Caco-2 (cell line): ENCODE measurements around the gene CATSPERZ. TPM values are rescaled to one million over a fixed set of nuclear protein-coding genes. Genes with fewer than 3 reads are reported as not detected.

ENCODE experiments used
- BruUV-seq: library from RNA; stranded (reverse); fragments of 400-500 nt; replicated peaks from 2 replicates; lab custom pipeline; 2021; lab: Mats Ljungman, UMichigan
- CTCF ChIA-PET: fragments of 300-600 bp; sonication (Branson Sonifier 250); formaldehyde crosslinking; loops from one replicate; lab custom pipeline; 2022; ENCODE audit warnings: antibody characterized with exemption; lab: Charles Lee
- POLR2A ChIA-PET: fragments of 300-600 bp; sonication (Branson Sonifier 250); formaldehyde crosslinking; loops from one replicate; lab custom pipeline; 2022; ENCODE audit warnings: antibody characterized with exemption; lab: Charles Lee
- DNase-seq, 2 experiments: peaks; one replicate each; pipeline versions ENCODE4 v3.0.0 to v3.0.0-alpha.2; 2020 to 2022
- H3K27me3 ChIP-seq: replicated peaks from 2 replicates; pipeline ENCODE4 v1.6.0; 2011; ENCODE audit warnings: low read length; ENCODE audit not compliant: control insufficient read depth, insufficient read depth
- H3K36me3 ChIP-seq: 2 replicates; pipeline ENCODE4 v1.5.1; 2011; ENCODE audit warnings: low read length; ENCODE audit not compliant: control insufficient read depth, insufficient read depth
- H3K4me1 ChIP-seq: fragments of 250-450 bp; sonication (Bioruptor Pico); 2 replicates; pipeline ENCODE4 v1.5.1; 2020; ENCODE audit warnings: mild to moderate bottlenecking
- H3K4me3 ChIP-seq: 2 replicates; pipeline ENCODE4 v1.5.1; 2011; ENCODE audit warnings: low read depth, mild to moderate bottlenecking, control low read depth, low read length
- H3K9me3 ChIP-seq: fragments of 250-450 bp; sonication (Bioruptor Pico); 2 replicates; pipeline ENCODE4 v1.5.1; 2020; ENCODE audit warnings: mild to moderate bottlenecking, moderate library complexity
- H3K27ac Mint-ChIP-seq: one replicate; pipeline ENCODE4 v1.8.0; 2022; ENCODE audit warnings: mixed read lengths; ENCODE audit not compliant: unreplicated experiment
- H3K27me3 Mint-ChIP-seq: one replicate; pipeline ENCODE4 v1.8.0; 2022; ENCODE audit warnings: mixed read lengths; ENCODE audit not compliant: insufficient read depth, unreplicated experiment
- H3K36me3 Mint-ChIP-seq: one replicate; pipeline ENCODE4 v1.8.0; 2022; ENCODE audit warnings: mild to moderate bottlenecking, mixed read lengths; ENCODE audit not compliant: insufficient read depth, unreplicated experiment
- H3K4me1 Mint-ChIP-seq: one replicate; pipeline ENCODE4 v1.8.0; 2022; ENCODE audit warnings: low read depth, mixed read lengths; ENCODE audit not compliant: unreplicated experiment
- H3K4me3 Mint-ChIP-seq: one replicate; pipeline ENCODE4 v1.8.0; 2022; ENCODE audit warnings: mild to moderate bottlenecking, moderate library complexity, mixed read lengths; ENCODE audit not compliant: unreplicated experiment
- H3K9me3 Mint-ChIP-seq: one replicate; pipeline ENCODE4 v1.8.0; 2022; ENCODE audit warnings: mixed read lengths; ENCODE audit not compliant: unreplicated experiment
- intact Hi-C: fragments of 100-400 bp; cut with micrococcal nuclease; formaldehyde crosslinking; loops from one replicate; pipeline ENCODE4 v1.10.0; 2022; ENCODE audit not compliant: unreplicated experiment
- total RNA-seq: library from RNA; stranded (reverse); gene quantifications from 2 replicates; pipeline ENCODE4 v1.2.3, GENCODE V29; 2022
- TF ChIP-seq, protein P1 (sequence below), 2 experiments: fragments of 200-600 bp in 1 of 2; IDR thresholded peaks; 1 replicate in 1 of 2; 2 replicates in 1 of 2; pipeline versions ENCODE4 v1.5.1 to v1.8.0; 2011 to 2022; ENCODE audit warnings: antibody characterized with exemption in 1 of 2, control low read depth in 1 of 2, inconsistent platforms in 1 of 2, low read depth in 1 of 2, low read length in 1 of 2, mild to moderate bottlenecking in 1 of 2, moderate library complexity in 1 of 2; ENCODE audit not compliant: insufficient read depth in 1 of 2, severe bottlenecking in 1 of 2, unreplicated experiment in 1 of 2

The CATSPERZ gene
- total RNA-seq, 1 experiment from 2014 or later: 12.8 TPM

DNA sequence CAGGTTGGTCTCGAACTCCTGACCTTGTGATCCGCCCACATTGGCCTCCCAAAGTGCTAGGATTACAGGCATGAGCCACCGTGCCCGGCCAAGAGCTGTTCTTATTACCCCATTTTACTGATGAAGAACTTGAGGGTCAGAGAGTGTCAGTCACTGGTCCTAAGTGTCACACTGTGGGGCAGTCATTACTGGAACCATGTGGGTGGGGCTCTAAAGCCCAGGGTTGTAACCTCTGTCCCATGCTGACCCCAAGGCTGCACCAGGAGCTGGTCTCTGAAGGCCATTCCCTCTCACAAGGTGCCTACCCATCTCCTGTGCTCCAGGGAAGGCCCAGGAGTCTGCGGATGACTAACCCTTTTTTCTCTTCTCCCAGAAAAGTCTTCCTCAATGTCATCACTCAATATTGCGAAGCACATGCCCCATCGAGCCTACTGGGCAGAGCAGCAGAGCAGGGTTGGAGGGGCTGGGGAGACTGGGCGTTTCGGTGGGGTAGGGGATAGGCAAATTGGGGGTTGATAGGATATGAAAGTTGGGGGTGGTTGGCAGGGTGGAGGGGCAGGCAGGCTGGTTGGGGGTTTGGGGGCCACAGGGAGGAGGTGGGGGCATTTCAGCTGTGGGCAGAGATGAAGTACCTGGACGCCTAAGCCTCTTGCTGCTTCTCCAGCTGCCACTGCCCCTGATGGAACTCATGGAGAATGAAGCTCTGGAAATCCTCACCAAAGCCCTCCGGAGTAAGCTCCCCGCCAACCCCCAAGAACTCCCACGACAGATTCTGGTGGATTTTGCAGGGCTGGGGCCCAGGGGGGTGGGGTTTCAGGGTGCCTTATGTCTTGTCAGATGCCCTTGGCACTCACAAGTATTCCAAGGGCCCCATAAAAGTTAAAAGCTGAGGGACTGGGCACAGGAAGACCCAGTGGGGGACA lies 3.2 kb downstream of the CATSPERZ start:
- Histone ChIP-seq H3K36me3 (peaks cover 3% of the 10 kb centered on the region; the same call in 1 of the 2 replicates), H3K4me3 (peak overlapping the region; percentile 65), H3K9me3 (no peaks in the 10 kb centered on the region), H3K4me1 (peaks cover 26% of the 10 kb centered on the region), H3K27me3 (no peaks in the 10 kb centered on the region)
- intact Hi-C loops: loop anchor here (1.0 to 2.0 kb wide), 3 partner anchors 19 to 63 kb away; partner anchors contain the start of genes BAD, FKBP2, GPR137 and PLCB3
- BruUV-seq: no TSS peak
- Mint-ChIP-seq H3K27me3 (no peaks in the 10 kb centered on the region), H3K4me3 (peak overlapping the region; percentile 97), H3K27ac (peak overlapping the region; percentile 99), H3K4me1 (peaks cover 9% of the 10 kb centered on the region), H3K36me3 (peaks cover 42% of the 10 kb centered on the region), H3K9me3 (no peaks in the 10 kb centered on the region)
- POLR2A ChIA-PET: interaction anchor here (0.6 to 3.5 kb wide), 9 partner anchors 14 to 1472 kb away, joined by 3 to 86 read pairs (median 10); partner anchors contain the start of genes FKBP2, NUDT22, PRDX5 and STX5
- CTCF ChIA-PET: interaction anchor here (0.7 to 5.8 kb wide), 15 partner anchors 11 to 463 kb away, joined by 3 to 61 read pairs (median 8); partner anchors contain the start of genes BAD, FKBP2, GPR137 and NUDT22
- TF ChIP-seq, protein P1, sequence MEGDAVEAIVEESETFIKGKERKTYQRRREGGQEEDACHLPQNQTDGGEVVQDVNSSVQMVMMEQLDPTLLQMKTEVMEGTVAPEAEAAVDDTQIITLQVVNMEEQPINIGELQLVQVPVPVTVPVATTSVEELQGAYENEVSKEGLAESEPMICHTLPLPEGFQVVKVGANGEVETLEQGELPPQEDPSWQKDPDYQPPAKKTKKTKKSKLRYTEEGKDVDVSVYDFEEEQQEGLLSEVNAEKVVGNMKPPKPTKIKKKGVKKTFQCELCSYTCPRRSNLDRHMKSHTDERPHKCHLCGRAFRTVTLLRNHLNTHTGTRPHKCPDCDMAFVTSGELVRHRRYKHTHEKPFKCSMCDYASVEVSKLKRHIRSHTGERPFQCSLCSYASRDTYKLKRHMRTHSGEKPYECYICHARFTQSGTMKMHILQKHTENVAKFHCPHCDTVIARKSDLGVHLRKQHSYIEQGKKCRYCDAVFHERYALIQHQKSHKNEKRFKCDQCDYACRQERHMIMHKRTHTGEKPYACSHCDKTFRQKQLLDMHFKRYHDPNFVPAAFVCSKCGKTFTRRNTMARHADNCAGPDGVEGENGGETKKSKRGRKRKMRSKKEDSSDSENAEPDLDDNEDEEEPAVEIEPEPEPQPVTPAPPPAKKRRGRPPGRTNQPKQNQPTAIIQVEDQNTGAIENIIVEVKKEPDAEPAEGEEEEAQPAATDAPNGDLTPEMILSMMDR (IDR thresholded peaks at IDR 0.05; ENCODE audit: insufficient read depth in 1 of 2, low read depth in 1 of 2, low read length in 1 of 2, severe bottlenecking in 1 of 2, unreplicated experiment in 1 of 2): no peak
- no peak for DNase-seq

- Mint-ChIP-seq H3K27me3 (no peaks in the 10 kb centered on the region), H3K9me3 (no peaks in the 10 kb centered on the region), H3K36me3 (peaks cover 44% of the 10 kb centered on the region), H3K4me3 (peak overlapping the region; percentile 97), H3K4me1 (peaks cover 9% of the 10 kb centered on the region), H3K27ac (peak overlapping the region; percentile 99)
- Histone ChIP-seq H3K4me3 (peak overlapping the region; percentile 65), H3K9me3 (no peaks in the 10 kb centered on the region), H3K36me3 (peaks cover 3% of the 10 kb centered on the region; the same call in 1 of the 2 replicates), H3K27me3 (no peaks in the 10 kb centered on the region), H3K4me1 (peaks cover 26% of the 10 kb centered on the region)
- CTCF ChIA-PET: interaction anchor here (0.7 to 5.8 kb wide), 14 partner anchors 11 to 805 kb away, joined by 3 to 61 read pairs (median 8); partner anchors contain the start of genes BAD, FKBP2, GPR137 and NUDT22
- TF ChIP-seq, protein P1 (IDR thresholded peaks at IDR 0.05; ENCODE audit: insufficient read depth in 1 of 2, low read depth in 1 of 2, low read length in 1 of 2, severe bottlenecking in 1 of 2, unreplicated experiment in 1 of 2): no peak
- DNase-seq: no peak
- BruUV-seq: no TSS peak
- intact Hi-C loops: loop anchor here (1.0 to 2.0 kb wide), 3 partner anchors 19 to 63 kb away; partner anchors contain the start of genes BAD, FKBP2, GPR137 and PLCB3
- POLR2A ChIA-PET: interaction anchor here (0.6 to 3.5 kb wide), 7 partner anchors 13 to 1472 kb away, joined by 4 to 86 read pairs (median 9); partner anchors contain the start of genes FKBP2, NUDT22, PRDX5 and STX5
Measured at GRCh38 chr11:64304032-64304315, 3.8 kb downstream of the CATSPERZ start.
